NCI-H1105 treated with DMSO at 0.1 percent for 48 hours (cell line): ENCODE data around the gene SLC15A4.
"Not testable (repeated sequence)": the region's sequence is repeated elsewhere in the genome, so short reads cannot be mapped to it uniquely, and the experiment has no call there.

Experiments used
- DNase-seq: peaks from one replicate; lab custom pipeline; 2025; lab: John Stamatoyannopoulos, UW

The SLC15A4 gene

GRCh38 chr12:128844031-128844635 is 20.4 kb upstream of the SLC15A4 start:
- no peak for DNase-seq

- DNase-seq, result no peak
These were observed 19.8 kb upstream of the SLC15A4 start for GRCh38 chr12:128843538-128843937.

GRCh38 chr12:128842579-128842978 is 18.8 kb upstream of the SLC15A4 start:
- no peak for DNase-seq

- DNase-seq, result peak; percentile 68
These were observed 17.2 kb upstream of the SLC15A4 start for GRCh38 chr12:128840862-128841468.

- DNase-seq, result not testable (repeated sequence)
These were observed 16.1 kb upstream of the SLC15A4 start for GRCh38 chr12:128839885-128840284.

GRCh38 chr12:128833418-128833817 is 9.7 kb upstream of the SLC15A4 start:
- no peak for DNase-seq

GRCh38 chr12:128830505-128830893 is 6.7 kb upstream of the SLC15A4 start:
- no peak for DNase-seq

- DNase-seq, result no peak
These were observed 6.2 kb upstream of the SLC15A4 start for GRCh38 chr12:128829861-128830504.

GRCh38 chr12:128827724-128828123 is 4.0 kb upstream of the SLC15A4 start:
- DNase-seq, result no peak

- peak; percentile 71 for DNase-seq
These were observed 2.1 kb upstream of the SLC15A4 start for GRCh38 chr12:128825835-128826234.

GRCh38 chr12:128823216-128823915 is 392 bp downstream of the SLC15A4 start:
- peak; percentile 69 for DNase-seq

- no peak for DNase-seq
These were observed 2.9 kb downstream of the SLC15A4 start for GRCh38 chr12:128820723-128821432.

GRCh38 chr12:128820253-128820652 is 3.5 kb downstream of the SLC15A4 start:
- no peak for DNase-seq

GRCh38 chr12:128819293-128820144 is 4.2 kb downstream of the SLC15A4 start:
- no peak for DNase-seq

- DNase-seq, result no peak
These were observed 5.4 kb downstream of the SLC15A4 start for GRCh38 chr12:128818065-128819022.

GRCh38 chr12:128817111-128818015 is 6.4 kb downstream of the SLC15A4 start:
- no peak for DNase-seq

- DNase-seq, result no peak
These were observed 7.2 kb downstream of the SLC15A4 start for GRCh38 chr12:128816643-128816920.

GRCh38 chr12:128815779-128816642 is 7.7 kb downstream of the SLC15A4 start:
- no peak for DNase-seq
